ENCODE measurements around the gene NEAT1. TPM values are rescaled to one million over a fixed set of nuclear protein-coding genes. Genes with fewer than 3 reads are reported as not detected.

NEAT1 gene
- total and polyA plus RNA-seq, 2 experiments from 2014 or later, result 4.2 to 11.3 TPM

DNA sequence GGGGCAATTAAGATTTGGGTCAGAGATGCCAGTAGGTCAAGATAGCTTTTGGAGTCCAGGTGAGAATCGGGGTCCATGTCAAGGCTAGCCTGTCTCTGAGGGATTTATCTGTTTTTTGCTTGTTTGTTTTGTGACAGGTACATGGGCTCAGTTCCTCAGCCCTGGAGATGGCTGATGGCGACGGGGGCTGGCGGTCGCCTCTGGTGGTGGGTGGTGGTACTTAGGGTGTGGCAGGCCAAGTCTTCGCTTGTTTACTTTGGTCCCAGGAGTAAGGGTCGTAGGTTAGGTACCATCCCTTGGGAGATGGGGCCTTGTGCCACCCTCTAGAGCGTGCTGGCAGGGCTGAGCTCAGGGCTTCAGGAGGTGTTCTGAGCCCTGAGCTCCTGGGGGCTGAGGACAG, 44.8 kb upstream of the NEAT1 start:
- H3K27me3 ChIP-seq, result no peaks in the 10 kb centered on the region
- no peak overlapping the region for H3K27ac ChIP-seq
- H3K4me1 ChIP-seq (ENCODE audit: low read depth), result peaks cover 24% of the 10 kb centered on the region
- no peak for TF ChIP-seq CTCF (IDR thresholded peaks at IDR 0.05; ENCODE audit: low read depth, low read length)
- no peak for DNase-seq (ENCODE audit: low read depth in 1 of 2, low spot score in 1 of 2)
- no peaks in the 10 kb centered on the region for H3K36me3 ChIP-seq
- H3K4me3 ChIP-seq, result no peak overlapping the region
- H3K9me3 ChIP-seq (ENCODE audit: low read depth), result no peaks in the 10 kb centered on the region

GRCh38 chr11:65378208-65378927, 44.2 kb upstream of the NEAT1 start:
- H3K4me1 ChIP-seq (ENCODE audit: low read depth), result peaks cover 30% of the 10 kb centered on the region
- no peaks in the 10 kb centered on the region for H3K27me3 ChIP-seq
- H3K9me3 ChIP-seq (ENCODE audit: low read depth), result no peaks in the 10 kb centered on the region
- no peak for DNase-seq (ENCODE audit: low read depth in 1 of 2, low spot score in 1 of 2)
- no peaks in the 10 kb centered on the region for H3K36me3 ChIP-seq
- H3K27ac ChIP-seq, result no peak overlapping the region
- no peak for TF ChIP-seq CTCF (IDR thresholded peaks at IDR 0.05; ENCODE audit: low read depth, low read length)
- no peak overlapping the region for H3K4me3 ChIP-seq

- Histone ChIP-seq H3K9me3 (ENCODE audit: low read depth) (no peaks in the 10 kb centered on the region), H3K4me3 (no peak overlapping the region), H3K27me3 (no peaks in the 10 kb centered on the region), H3K27ac (no peak overlapping the region), H3K4me1 (ENCODE audit: low read depth) (peaks cover 30% of the 10 kb centered on the region), H3K36me3 (no peaks in the 10 kb centered on the region)
- DNase-seq (ENCODE audit: low read depth in 1 of 2, low spot score in 1 of 2), result no peak
- TF ChIP-seq CTCF (IDR thresholded peaks at IDR 0.05; ENCODE audit: low read depth, low read length), result no peak
These were observed 43.5 kb upstream of the NEAT1 start for GRCh38 chr11:65378928-65379638.

DNA sequence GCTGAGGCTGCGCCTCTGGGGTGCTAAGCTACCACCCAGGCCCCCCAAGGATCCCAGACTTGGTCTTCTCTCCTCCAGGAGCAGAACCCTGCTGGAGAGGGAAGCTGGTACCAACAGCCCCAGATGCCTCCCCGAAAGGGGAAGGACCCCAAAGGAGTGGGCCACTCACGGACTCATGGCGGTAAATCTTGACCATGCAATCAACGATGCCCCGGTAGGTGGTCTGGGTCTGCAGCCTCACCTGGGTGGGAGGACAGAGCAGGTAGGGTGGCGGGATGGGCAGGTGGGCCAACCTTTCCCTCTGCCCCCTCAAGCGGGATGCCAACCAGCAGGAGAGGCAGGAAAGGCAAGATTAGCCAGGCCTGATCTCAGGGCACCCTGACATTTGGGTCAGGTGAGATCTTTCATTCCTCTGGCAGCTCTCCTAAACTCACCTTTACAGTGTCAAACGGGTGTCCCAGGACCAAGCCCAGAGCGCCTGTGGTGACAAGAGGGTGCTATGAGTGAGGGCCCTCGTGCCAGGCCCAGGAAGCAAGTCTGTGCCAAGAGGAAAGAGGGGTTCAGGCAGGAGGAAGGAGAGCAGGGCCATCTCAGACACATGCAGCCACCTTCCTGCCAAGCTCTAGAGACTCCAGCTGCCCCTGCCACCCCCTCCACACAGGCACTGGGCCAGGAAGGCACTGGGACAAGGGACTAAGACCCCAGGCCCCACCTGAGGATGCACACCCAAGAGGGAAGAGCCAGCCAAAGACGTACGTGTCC, 42.7 kb upstream of the NEAT1 start:
- peaks cover 37% of the 10 kb centered on the region for H3K4me1 ChIP-seq (ENCODE audit: low read depth)

More for the DNA sequence above, 42.7 kb upstream of the NEAT1 start:
- H3K4me3 ChIP-seq, result no peak overlapping the region
- no peaks in the 10 kb centered on the region for H3K27me3 ChIP-seq
- TF ChIP-seq CTCF (IDR thresholded peaks at IDR 0.05; ENCODE audit: low read depth, low read length), result no peak
- DNase-seq (ENCODE audit: low read depth in 1 of 2, low spot score in 1 of 2), result no peak
- H3K27ac ChIP-seq, result no peak overlapping the region
- no peaks in the 10 kb centered on the region for H3K36me3 ChIP-seq
- H3K9me3 ChIP-seq (ENCODE audit: low read depth), result no peaks in the 10 kb centered on the region

Measured in cardiac muscle cell (in vitro differentiated cells and primary cell).